Prostate gland (tissue), 2 donors: ENCODE measurements around the gene MSH5. TPM values are rescaled to one million over a fixed set of nuclear protein-coding genes. Genes with fewer than 3 reads are reported as not detected.
A peak's percentile ranks its signal among the peaks of the same experiment; 100 is the strongest.

Experiments used
- DNase-seq: peaks from one replicate; pipeline ENCODE4 v3.0.0-alpha.2; 2019; ENCODE audit warnings: low spot score
- H3K27ac ChIP-seq, 2 donors: fragments of 200-600 bp; sonication (generic); 2 replicates each; pipeline ENCODE4 v1.5.1; 2017 to 2019
- H3K27me3 ChIP-seq: fragments of 200-600 bp; sonication (generic); replicated peaks from 2 replicates; pipeline ENCODE4 v1.5.1; 2019; ENCODE audit not compliant: insufficient read depth
- H3K36me3 ChIP-seq, 2 donors: fragments of 200-600 bp; sonication (generic); 1 replicate in 1 of 2; 2 replicates in 1 of 2; pipeline versions ENCODE4 v1.5.1 to v1.8.1; 2017 to 2019
- H3K4me1 ChIP-seq: fragments of 200-600 bp; sonication (generic); replicated peaks from 2 replicates; pipeline ENCODE4 v1.5.1; 2019
- H3K4me3 ChIP-seq, 2 donors: fragments of 200-600 bp; sonication (generic); 2 replicates each; pipeline ENCODE4 v1.5.1; 2017 to 2019
- H3K9me3 ChIP-seq: fragments of 200-600 bp; sonication (generic); 2 replicates; pipeline ENCODE4 v1.5.1; 2017
- POLR2A ChIP-seq: fragments of 450-650 bp; IDR thresholded peaks from one replicate; pipeline ENCODE4 v1.6.1; 2016; ENCODE audit warnings: antibody characterized with exemption, mild to moderate bottlenecking
- POLR2AphosphoS5 ChIP-seq: sonication (generic); formaldehyde crosslinking; IDR thresholded peaks from one replicate; pipeline ENCODE4 v1.6.1; 2017; ENCODE audit warnings: antibody characterized with exemption
- WGBS: methylation state at CpG from one replicate; pipeline ENCODE4 v1.1.5; 2018; 5-methylcytosine and 5-hydroxymethylcytosine counted together
- intact Hi-C: fragments of 100-400 bp; cut with DNase I; formaldehyde crosslinking; loops from one replicate; pipeline ENCODE4 v1.14.2; 2022
- total RNA-seq, 2 donors: library from RNA; depleted of rRNA; stranded (reverse); fragments of >200 nt; gene quantifications; one replicate each; pipeline ENCODE4 v1.1.0, GENCODE V29; 2016
- TF ChIP-seq, protein P1 (sequence below), 4 experiments: fragments of 200-600 bp in 2 of 4; fragments of 450-650 bp in 2 of 4; sonication (generic) in 2 of 4; IDR thresholded peaks; 1 replicate in 3 of 4; 2 replicates in 1 of 4; pipeline ENCODE4 v1.5.1; 2016 to 2019; ENCODE audit warnings: antibody characterized with exemption in 4 of 4, mild to moderate bottlenecking in 2 of 4, moderate library complexity in 2 of 4

The MSH5 gene
- total RNA-seq, 2 donors from 2014 or later, result 10.5 to 72.4 TPM

DNA sequence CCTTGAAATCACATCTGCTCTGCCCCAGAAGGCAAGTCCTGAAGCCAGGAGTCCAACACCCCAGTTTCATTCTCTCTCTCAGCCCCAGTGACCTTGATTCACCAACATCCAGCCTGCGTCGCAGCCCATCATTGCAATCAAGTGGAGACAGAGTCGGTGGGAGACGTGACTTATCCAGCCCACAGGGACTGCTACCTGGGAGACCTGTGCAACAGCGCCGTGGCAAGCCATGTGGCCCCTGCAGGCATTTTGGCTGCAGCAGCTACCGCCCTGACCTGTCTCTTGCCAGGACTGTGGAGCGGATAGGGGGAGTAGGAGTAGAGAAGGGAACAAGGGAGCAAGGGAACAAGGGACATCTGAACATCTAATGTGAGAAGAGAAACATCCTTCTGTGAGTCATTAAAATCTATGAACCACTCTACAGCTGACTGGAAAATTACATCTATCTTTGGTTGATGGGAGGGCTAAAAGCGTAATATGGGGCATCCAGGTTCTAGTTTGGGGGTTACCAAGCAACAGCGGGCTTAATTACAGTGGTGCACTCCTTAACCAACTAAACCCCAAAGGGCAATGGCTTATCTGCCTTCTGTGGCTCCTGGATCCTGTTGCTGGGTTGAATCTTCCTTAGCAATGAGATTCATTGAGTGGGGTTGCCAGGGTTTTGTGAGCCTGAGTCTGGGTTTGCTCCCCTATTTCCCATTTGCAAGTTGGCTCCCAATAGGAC, 22.1 kb upstream of the MSH5 start:
- DNase-seq, result no peak
- intact Hi-C loops, result no loop called here
- H3K27me3 ChIP-seq, result no peaks in the 10 kb centered on the region
- H3K9me3 ChIP-seq, result no peaks in the 10 kb centered on the region
- peaks cover 19% of the 10 kb centered on the region for H3K4me1 ChIP-seq
- 62% methylated on average over 10 of the region's 10 CpGs for WGBS
- H3K27ac ChIP-seq, result peak overlapping the region; percentile 34 to 65
- no peak overlapping the region for H3K4me3 ChIP-seq
- TF ChIP-seq, protein P1, sequence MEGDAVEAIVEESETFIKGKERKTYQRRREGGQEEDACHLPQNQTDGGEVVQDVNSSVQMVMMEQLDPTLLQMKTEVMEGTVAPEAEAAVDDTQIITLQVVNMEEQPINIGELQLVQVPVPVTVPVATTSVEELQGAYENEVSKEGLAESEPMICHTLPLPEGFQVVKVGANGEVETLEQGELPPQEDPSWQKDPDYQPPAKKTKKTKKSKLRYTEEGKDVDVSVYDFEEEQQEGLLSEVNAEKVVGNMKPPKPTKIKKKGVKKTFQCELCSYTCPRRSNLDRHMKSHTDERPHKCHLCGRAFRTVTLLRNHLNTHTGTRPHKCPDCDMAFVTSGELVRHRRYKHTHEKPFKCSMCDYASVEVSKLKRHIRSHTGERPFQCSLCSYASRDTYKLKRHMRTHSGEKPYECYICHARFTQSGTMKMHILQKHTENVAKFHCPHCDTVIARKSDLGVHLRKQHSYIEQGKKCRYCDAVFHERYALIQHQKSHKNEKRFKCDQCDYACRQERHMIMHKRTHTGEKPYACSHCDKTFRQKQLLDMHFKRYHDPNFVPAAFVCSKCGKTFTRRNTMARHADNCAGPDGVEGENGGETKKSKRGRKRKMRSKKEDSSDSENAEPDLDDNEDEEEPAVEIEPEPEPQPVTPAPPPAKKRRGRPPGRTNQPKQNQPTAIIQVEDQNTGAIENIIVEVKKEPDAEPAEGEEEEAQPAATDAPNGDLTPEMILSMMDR (IDR thresholded peaks at IDR 0.05), result peak in 1 of 4 experiments; percentile 43
- TF ChIP-seq POLR2AphosphoS5 (peak; percentile 23), POLR2A (no peak)
- H3K36me3 ChIP-seq, result no peaks in the 10 kb centered on the region

DNA sequence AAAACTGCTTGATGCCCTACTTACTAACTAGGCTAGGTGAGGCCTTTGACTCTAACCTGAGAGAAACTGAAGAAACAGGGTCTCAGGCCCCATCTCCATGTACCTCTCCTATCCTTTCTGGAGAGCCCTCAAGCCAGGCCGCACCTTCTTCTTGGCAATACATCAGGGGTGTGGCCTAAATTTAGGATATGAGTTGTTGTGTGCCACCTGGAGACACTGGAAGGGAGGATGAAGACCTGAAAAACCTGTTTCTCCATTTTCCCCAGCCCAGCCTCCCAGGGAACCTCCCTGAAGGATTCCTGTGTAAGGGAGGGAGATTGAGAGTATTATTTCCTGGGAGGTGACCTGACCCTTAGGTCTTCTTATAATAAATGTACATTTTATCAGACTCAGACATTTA, 21.5 kb upstream of the MSH5 start:
- H3K27ac ChIP-seq, result peak overlapping the region; percentile 64 to 65
- H3K9me3 ChIP-seq, result no peaks in the 10 kb centered on the region
- H3K36me3 ChIP-seq, result no peaks in the 10 kb centered on the region
- TF ChIP-seq POLR2AphosphoS5 (peak; percentile 94), POLR2A (no peak)
- TF ChIP-seq, protein P1 (IDR thresholded peaks at IDR 0.05), result no peak
- no peak overlapping the region for H3K4me3 ChIP-seq
- intact Hi-C loops, result no loop called here
- no peaks in the 10 kb centered on the region for H3K27me3 ChIP-seq
- 47% methylated on average over 1 of the region's 1 CpG for WGBS
- DNase-seq, result peak; percentile 88
- H3K4me1 ChIP-seq, result peaks cover 19% of the 10 kb centered on the region

DNA sequence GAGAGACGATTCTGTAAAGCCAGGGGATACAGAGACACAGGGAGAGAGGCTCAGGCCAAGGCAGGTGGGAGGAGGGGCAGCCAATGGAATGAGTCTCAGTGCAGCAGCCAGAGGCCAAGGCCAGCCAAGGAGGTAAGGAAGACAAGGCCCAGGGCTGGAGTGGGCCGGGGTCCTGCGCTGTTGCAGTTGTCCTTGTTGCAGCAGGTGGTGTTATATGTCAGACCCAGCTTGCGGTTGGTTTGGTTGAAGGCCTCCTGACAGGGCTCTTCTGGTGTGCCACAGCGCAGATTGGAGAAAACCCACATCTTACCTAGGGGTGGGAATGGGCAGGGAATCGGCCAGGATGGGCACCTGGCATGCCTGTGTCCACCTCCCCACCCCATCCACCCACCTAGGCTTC, 20.8 kb upstream of the MSH5 start:
- Histone ChIP-seq H3K27ac (peak overlapping the region; percentile 64 to 65), H3K4me3 (no peak overlapping the region), H3K4me1 (peaks cover 15% of the 10 kb centered on the region), H3K9me3 (no peaks in the 10 kb centered on the region), H3K36me3 (no peaks in the 10 kb centered on the region), H3K27me3 (no peaks in the 10 kb centered on the region)
- intact Hi-C loops, result no loop called here
- DNase-seq, result no peak
- WGBS, result 81% methylated on average over 6 of the region's 6 CpGs
- TF ChIP-seq, protein P1 (IDR thresholded peaks at IDR 0.05), result no peak
- TF ChIP-seq POLR2AphosphoS5, result no peak

DNA sequence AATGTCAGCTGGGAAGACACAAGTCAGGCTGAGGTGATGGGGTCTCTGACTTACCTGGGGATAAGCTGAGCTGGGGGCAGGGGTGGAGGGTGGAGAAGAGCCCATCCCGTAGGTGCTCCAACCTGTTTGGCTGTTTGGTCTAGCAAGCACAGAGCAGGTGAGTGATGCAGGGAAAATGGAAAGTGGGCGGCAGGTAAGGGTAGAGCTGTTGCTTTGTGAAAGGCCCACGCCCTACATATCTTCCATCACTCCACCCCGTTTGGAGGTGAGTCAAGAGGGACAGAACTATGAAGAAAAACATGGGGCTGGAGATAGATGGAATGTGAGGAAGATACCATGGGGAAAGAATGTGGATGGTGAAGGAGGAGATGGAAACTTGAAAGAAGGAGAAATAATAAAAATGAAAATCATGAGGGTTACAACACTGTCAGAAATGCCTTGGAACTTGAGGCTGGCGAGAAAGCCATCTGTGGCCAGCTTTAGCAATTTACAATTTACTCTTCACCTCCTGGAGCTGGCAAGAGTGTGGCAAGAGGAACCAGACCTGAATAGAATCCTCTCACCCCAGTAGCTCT, 19.5 kb upstream of the MSH5 start:
- TF ChIP-seq POLR2AphosphoS5 (no peak), POLR2A (no peak)
- TF ChIP-seq, protein P1 (IDR thresholded peaks at IDR 0.05), result no peak
- peaks cover 11% of the 10 kb centered on the region for H3K4me1 ChIP-seq
- no peak overlapping the region for H3K27ac ChIP-seq
- no peak for DNase-seq
- H3K9me3 ChIP-seq, result no peaks in the 10 kb centered on the region
- H3K36me3 ChIP-seq, result no peaks in the 10 kb centered on the region
- no peak overlapping the region for H3K4me3 ChIP-seq
- intact Hi-C loops, result no loop called here
- H3K27me3 ChIP-seq, result no peaks in the 10 kb centered on the region
- 65% methylated on average over 5 of the region's 5 CpGs for WGBS
